Measurements from ENCODE around the gene PDP2. TPM values are rescaled to one million over a fixed set of nuclear protein-coding genes. Genes with fewer than 3 reads are reported as not detected.

PDP2 gene
- total and polyA plus RNA-seq, 2 donors (not counting 3 experiments of a cell fraction or from before 2014, with no cell fraction given): 4.4 to 9.3 TPM

DNA sequence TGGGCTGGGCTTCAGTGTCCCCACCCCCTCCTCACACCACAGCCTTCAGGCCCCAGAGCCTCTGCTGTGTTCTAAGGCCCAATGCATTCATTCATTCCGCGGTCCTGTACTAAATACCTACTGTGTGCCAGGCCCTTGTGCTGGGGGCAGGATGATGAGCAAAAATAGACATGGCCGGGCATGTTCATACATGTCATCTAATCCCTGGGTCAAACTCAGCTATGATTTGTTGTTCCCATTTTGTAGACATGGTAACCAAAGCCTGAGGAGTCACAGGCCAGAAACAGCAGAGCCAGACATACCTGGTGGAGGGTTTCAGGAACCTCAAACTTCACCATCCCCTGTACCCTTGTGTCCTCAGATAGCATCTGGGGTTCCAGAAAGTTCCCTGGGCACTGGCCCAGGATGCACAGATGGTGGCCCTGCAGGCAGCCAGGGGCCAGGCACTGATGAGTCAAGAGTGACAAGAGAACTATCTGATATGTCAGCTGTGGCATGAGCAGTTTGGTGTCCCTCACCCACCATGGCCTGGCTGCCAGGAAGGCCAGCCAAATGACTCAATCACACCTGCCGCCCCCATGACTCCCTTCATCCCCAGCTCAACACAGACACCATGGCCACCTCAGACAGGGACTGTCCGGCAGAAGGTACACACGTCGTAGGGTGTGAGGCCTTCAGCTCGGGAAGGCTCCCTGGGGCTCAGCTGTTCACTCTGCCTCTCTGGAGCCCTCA is 47.8 kb downstream of the PDP2 start:
- intact Hi-C loops (cut with micrococcal nuclease): no loop called here
- BruUV-seq (replicated peaks): no TSS peak
- H3K27ac ChIP-seq (ENCODE audit: insufficient read depth, low read depth, low read length): no peak overlapping the region

More for the DNA sequence above, 47.8 kb downstream of the PDP2 start:
- no peaks in the 10 kb centered on the region for H4K20me1 ChIP-seq (replicated peaks; ENCODE audit: control insufficient read depth, extremely low read depth, insufficient read depth, low read length)
- CTCF ChIA-PET: interaction anchor here (0.6 to 5.2 kb wide), 11 partner anchors 8 to 158 kb away, joined by 3 to 72 read pairs (median 4); partner anchors contain the start of genes NAE1 and PDP2
- dilution Hi-C loops (cut with MboI; ENCODE audit: extremely low pct_ligation_motif_present, low sequenced_read_pairs): no loop called here
- no peak overlapping the region for H3K9ac ChIP-seq (replicated peaks; ENCODE audit: extremely low read depth, insufficient read depth, low read length)
- H3K4me1 ChIP-seq (ENCODE audit: control insufficient read depth, extremely low read depth, insufficient read depth, low read length): peaks cover 3% of the 10 kb centered on the region
- no peak for DNase-seq (ENCODE audit: low read depth, low spot score)
- H3K36me3 ChIP-seq (ENCODE audit: control insufficient read depth in 2 of 2, extremely low read depth in 1 of 2, insufficient read depth in 2 of 2, low read length in 2 of 2): no peaks in the 10 kb centered on the region
- no peaks in the 10 kb centered on the region for H3K9me3 ChIP-seq (replicated peaks; ENCODE audit: control insufficient read depth, insufficient read depth, low read length)
- no peak overlapping the region for H2AFZ ChIP-seq (ENCODE audit: low read depth, low read length)
- FAIRE-seq: no peak
- no peak overlapping the region for H3K4me2 ChIP-seq (ENCODE audit: insufficient read depth, low read length)
- TF ChIP-seq POLR2AphosphoS5 (IDR thresholded peaks at IDR 0.05; ENCODE audit: insufficient read depth, low read depth, low read length): no peak
- TF ChIP-seq, protein P1, sequence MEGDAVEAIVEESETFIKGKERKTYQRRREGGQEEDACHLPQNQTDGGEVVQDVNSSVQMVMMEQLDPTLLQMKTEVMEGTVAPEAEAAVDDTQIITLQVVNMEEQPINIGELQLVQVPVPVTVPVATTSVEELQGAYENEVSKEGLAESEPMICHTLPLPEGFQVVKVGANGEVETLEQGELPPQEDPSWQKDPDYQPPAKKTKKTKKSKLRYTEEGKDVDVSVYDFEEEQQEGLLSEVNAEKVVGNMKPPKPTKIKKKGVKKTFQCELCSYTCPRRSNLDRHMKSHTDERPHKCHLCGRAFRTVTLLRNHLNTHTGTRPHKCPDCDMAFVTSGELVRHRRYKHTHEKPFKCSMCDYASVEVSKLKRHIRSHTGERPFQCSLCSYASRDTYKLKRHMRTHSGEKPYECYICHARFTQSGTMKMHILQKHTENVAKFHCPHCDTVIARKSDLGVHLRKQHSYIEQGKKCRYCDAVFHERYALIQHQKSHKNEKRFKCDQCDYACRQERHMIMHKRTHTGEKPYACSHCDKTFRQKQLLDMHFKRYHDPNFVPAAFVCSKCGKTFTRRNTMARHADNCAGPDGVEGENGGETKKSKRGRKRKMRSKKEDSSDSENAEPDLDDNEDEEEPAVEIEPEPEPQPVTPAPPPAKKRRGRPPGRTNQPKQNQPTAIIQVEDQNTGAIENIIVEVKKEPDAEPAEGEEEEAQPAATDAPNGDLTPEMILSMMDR (IDR thresholded peaks at IDR 0.05; ENCODE audit: extremely low read depth in 1 of 2, insufficient read depth in 1 of 2, low read depth in 1 of 2, low read length in 2 of 2): no peak
- no peak for TF ChIP-seq POLR2A (IDR thresholded peaks at IDR 0.05; ENCODE audit: low read depth, low read length)
- TF ChIP-seq EZH2 (IDR thresholded peaks at IDR 0.05; ENCODE audit: borderline replicate concordance, low read depth, low read length, severe bottlenecking): no peak
- TF ChIP-seq MYC (IDR thresholded peaks at IDR 0.05; ENCODE audit: low read depth, low read length): no peak
- TF ChIP-seq GATA2 (IDR thresholded peaks at IDR 0.05; ENCODE audit: insufficient read depth, insufficient read length, low read depth, low read length): no peak
- TF ChIP-seq MAX (IDR thresholded peaks at IDR 0.05; ENCODE audit: insufficient read depth, insufficient read length): no peak
- no peak for TF ChIP-seq JUN (IDR thresholded peaks at IDR 0.05; ENCODE audit: borderline replicate concordance, insufficient read depth, insufficient read length, low read depth)
- TF ChIP-seq FOS (IDR thresholded peaks at IDR 0.05; ENCODE audit: borderline replicate concordance, insufficient read depth, low read length): no peak
- peaks cover 18 to 28% of the 10 kb centered on the region in 2 experiments for H3K27me3 ChIP-seq (ENCODE audit: control insufficient read depth in 2 of 2, insufficient read depth in 2 of 2, low read length in 2 of 2)
- POLR2A ChIA-PET: no interaction called here
- no peak overlapping the region for H3K4me3 ChIP-seq (replicated peaks in 1 of 3; ENCODE audit: insufficient read depth in 1 of 3, low read depth in 1 of 3, low read length in 3 of 3)
- no peaks in the 10 kb centered on the region for H3K79me2 ChIP-seq (ENCODE audit: control insufficient read depth, insufficient read depth, low read length)
- H3K9me1 ChIP-seq (replicated peaks; ENCODE audit: control insufficient read depth, extremely low read depth, insufficient read depth, low read length): no peaks in the 10 kb centered on the region
